GM23338 (cell line): ENCODE results near the gene TOX2. TPM values are rescaled to one million over a fixed set of nuclear protein-coding genes. Genes with fewer than 3 reads are reported as not detected.

Experiments
- ATAC-seq: fragments of 200-7000 bp; cut with Tn5 transposase; 3 replicates; pipeline ENCODE4 v1.9.1; 2020
- DNase-seq: peaks from one replicate; pipeline ENCODE4 v3.0.0-alpha.2; 2015; ENCODE audit warnings: low spot score
- H2AFZ ChIP-seq: fragments of 200-600 bp; sonication (generic); 2 replicates; pipeline ENCODE4 v1.8.0; 2016; ENCODE audit warnings: antibody characterized with exemption, mild to moderate bottlenecking, moderate library complexity
- H3F3A ChIP-seq: fragments of 200-600 bp; sonication (generic); replicated peaks from 2 replicates; pipeline ENCODE4 v1.8.0; 2017; ENCODE audit warnings: antibody characterized with exemption, mixed run types, low read depth
- H3K27ac ChIP-seq: fragments of 200-600 bp; sonication (generic); 2 replicates; pipeline ENCODE4 v1.6.1; 2016; ENCODE audit warnings: low read depth
- H3K27me3 ChIP-seq: fragments of 200-600 bp; sonication (generic); 2 replicates; pipeline ENCODE4 v1.8.0; 2016; ENCODE audit warnings: mild to moderate bottlenecking, mixed run types, moderate library complexity; ENCODE audit not compliant: insufficient read depth
- H3K36me3 ChIP-seq: fragments of 200-600 bp; sonication (generic); 2 replicates; pipeline ENCODE4 v1.8.0; 2016; ENCODE audit warnings: mild to moderate bottlenecking; ENCODE audit not compliant: insufficient read depth
- H3K4me1 ChIP-seq: fragments of 200-600 bp; sonication (generic); 2 replicates; pipeline ENCODE4 v1.8.0; 2016; ENCODE audit warnings: mild to moderate bottlenecking, moderate library complexity; ENCODE audit not compliant: insufficient read depth
- H3K4me2 ChIP-seq: fragments of 200-600 bp; sonication (generic); 2 replicates; pipeline ENCODE4 v1.7.1; 2017; ENCODE audit warnings: mixed run types
- H3K4me3 ChIP-seq: fragments of 200-600 bp; sonication (generic); 2 replicates; pipeline ENCODE4 v1.6.1; 2016; ENCODE audit warnings: mixed run types
- H3K79me2 ChIP-seq: fragments of 200-600 bp; sonication (generic); replicated peaks from 2 replicates; pipeline ENCODE4 v1.8.0; 2017; ENCODE audit warnings: mild to moderate bottlenecking; ENCODE audit not compliant: insufficient read depth
- H3K9me2 ChIP-seq: fragments of 200-600 bp; sonication (generic); 2 replicates; pipeline ENCODE4 v1.8.0; 2017; ENCODE audit not compliant: insufficient read depth
- H4K20me1 ChIP-seq: fragments of 200-600 bp; sonication (generic); replicated peaks from 2 replicates; pipeline ENCODE4 v1.8.0; 2017; ENCODE audit warnings: mild to moderate bottlenecking; ENCODE audit not compliant: insufficient read depth
- H3K27ac Mint-ChIP-seq: 2 replicates; pipeline ENCODE4 v1.8.0; 2020; ENCODE audit warnings: inconsistent platforms, mild to moderate bottlenecking, moderate library complexity, mixed read lengths
- H3K27me3 Mint-ChIP-seq: 3 replicates; pipeline ENCODE4 v1.8.0; 2022; ENCODE audit warnings: low read depth, mild to moderate bottlenecking, moderate library complexity, mixed read lengths, inconsistent platforms; ENCODE audit not compliant: insufficient read depth, poor library complexity
- H3K36me3 Mint-ChIP-seq: 3 replicates; pipeline ENCODE4 v1.8.0; 2021; ENCODE audit warnings: low read depth, mild to moderate bottlenecking, inconsistent platforms, moderate library complexity, mixed read lengths
- H3K4me1 Mint-ChIP-seq: 3 replicates; pipeline ENCODE4 v1.8.0; 2020; ENCODE audit warnings: mild to moderate bottlenecking, inconsistent platforms, mixed read lengths
- H3K4me3 Mint-ChIP-seq: 3 replicates; pipeline ENCODE4 v1.8.0; 2021; ENCODE audit warnings: moderate library complexity, mild to moderate bottlenecking, inconsistent platforms, mixed read lengths
- H3K9me3 Mint-ChIP-seq: 3 replicates; pipeline ENCODE4 v1.8.0; 2020; ENCODE audit warnings: moderate library complexity, mild to moderate bottlenecking, inconsistent platforms, mixed read lengths
- CREB1 ChIP-seq: fragments of 250-450 bp; sonication (Bioruptor Pico); IDR thresholded peaks from 2 replicates; pipeline ENCODE4 v1.5.0; 2020; ENCODE audit warnings: low read depth, mild to moderate bottlenecking, moderate library complexity
- EZH2phosphoT487 ChIP-seq: fragments of 200-600 bp; sonication (generic); IDR thresholded peaks from one replicate; pipeline ENCODE4 v1.8.1; 2018; ENCODE audit warnings: antibody characterized with exemption; ENCODE audit not compliant: unreplicated experiment
- NANOG ChIP-seq: IDR thresholded peaks from 2 replicates; pipeline ENCODE4 v1.6.1; 2016; ENCODE audit warnings: antibody characterized with exemption, borderline replicate concordance
- POLR2AphosphoS5 ChIP-seq: IDR thresholded peaks from 2 replicates; pipeline ENCODE4 v1.6.1; 2016; ENCODE audit warnings: antibody characterized with exemption, low read depth
- STAT1 ChIP-seq: IDR thresholded peaks from one replicate; pipeline ENCODE4 v1.6.1; 2016; ENCODE audit warnings: antibody characterized with exemption; ENCODE audit not compliant: unreplicated experiment
- ZNF114 ChIP-seq: fragments of 250-450 bp; sonication (Bioruptor Pico); IDR thresholded peaks from 2 replicates; pipeline ENCODE4 v1.5.0; 2020; ENCODE audit warnings: mild to moderate bottlenecking, moderate library complexity
- polyA plus RNA-seq: library from polyadenylated mRNA; unstranded; fragments of >200 nt; fragmentation: Nextera tagmentation; extraction: Ambion mirVana; gene quantifications from 2 replicates; pipeline ENCODE4 v1.2.1, GENCODE V29; 2016
- total RNA-seq: library from RNA; depleted of rRNA; stranded (reverse); fragments of >200 nt; shearing (Covaris generic); gene quantifications from 2 replicates; pipeline ENCODE4 v1.2.3, GENCODE V29; 2014
- TF ChIP-seq, protein P1 (sequence below), 2 experiments: fragments of 200-600 bp in 1 of 2; sonication (generic) in 1 of 2; conservative IDR thresholded peaks; 2 replicates each; pipeline versions ENCODE4 v1.5.1 to v1.6.1; 2016 to 2017; ENCODE audit warnings: antibody characterized with exemption in 2 of 2, low read depth in 2 of 2, mild to moderate bottlenecking in 2 of 2, moderate library complexity in 1 of 2
- TF ChIP-seq, protein P2 (sequence below): IDR thresholded peaks from one replicate; pipeline ENCODE4 v1.6.1; 2018; ENCODE audit warnings: antibody characterized with exemption; ENCODE audit not compliant: unreplicated experiment

The TOX2 gene
- total and polyA plus RNA-seq, 2 experiments from 2014 or later, result 1.4 to 1.5 TPM

- H3K9me2 ChIP-seq, result no peaks in the 10 kb centered on the region
- no peak overlapping the region for H3K4me2 ChIP-seq
- no peak for DNase-seq
- no peaks in the 10 kb centered on the region for H3K4me1 ChIP-seq
- no peaks in the 10 kb centered on the region for H4K20me1 ChIP-seq
- no peaks in the 10 kb centered on the region for H3F3A ChIP-seq
- Mint-ChIP-seq H3K4me3 (no peak overlapping the region), H3K36me3 (no peaks in the 10 kb centered on the region), H3K4me1 (no peaks in the 10 kb centered on the region), H3K27ac (no peak overlapping the region), H3K27me3 (peaks cover 2% of the 10 kb centered on the region), H3K9me3 (no peaks in the 10 kb centered on the region)
- no peaks in the 10 kb centered on the region for H3K36me3 ChIP-seq
- no peak overlapping the region for H2AFZ ChIP-seq
- no peaks in the 10 kb centered on the region for H3K79me2 ChIP-seq
- no peak overlapping the region for H3K27ac ChIP-seq
- TF ChIP-seq POLR2AphosphoS5 (no peak), STAT1 (no peak), EZH2phosphoT487 (no peak)
- TF ChIP-seq, protein P1, sequence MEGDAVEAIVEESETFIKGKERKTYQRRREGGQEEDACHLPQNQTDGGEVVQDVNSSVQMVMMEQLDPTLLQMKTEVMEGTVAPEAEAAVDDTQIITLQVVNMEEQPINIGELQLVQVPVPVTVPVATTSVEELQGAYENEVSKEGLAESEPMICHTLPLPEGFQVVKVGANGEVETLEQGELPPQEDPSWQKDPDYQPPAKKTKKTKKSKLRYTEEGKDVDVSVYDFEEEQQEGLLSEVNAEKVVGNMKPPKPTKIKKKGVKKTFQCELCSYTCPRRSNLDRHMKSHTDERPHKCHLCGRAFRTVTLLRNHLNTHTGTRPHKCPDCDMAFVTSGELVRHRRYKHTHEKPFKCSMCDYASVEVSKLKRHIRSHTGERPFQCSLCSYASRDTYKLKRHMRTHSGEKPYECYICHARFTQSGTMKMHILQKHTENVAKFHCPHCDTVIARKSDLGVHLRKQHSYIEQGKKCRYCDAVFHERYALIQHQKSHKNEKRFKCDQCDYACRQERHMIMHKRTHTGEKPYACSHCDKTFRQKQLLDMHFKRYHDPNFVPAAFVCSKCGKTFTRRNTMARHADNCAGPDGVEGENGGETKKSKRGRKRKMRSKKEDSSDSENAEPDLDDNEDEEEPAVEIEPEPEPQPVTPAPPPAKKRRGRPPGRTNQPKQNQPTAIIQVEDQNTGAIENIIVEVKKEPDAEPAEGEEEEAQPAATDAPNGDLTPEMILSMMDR (conservative IDR thresholded peaks at IDR 0.05; ENCODE audit: low read depth in 2 of 2), result no peak
- ATAC-seq, result no peak
- no peak overlapping the region for H3K4me3 ChIP-seq
- H3K27me3 ChIP-seq, result no peaks in the 10 kb centered on the region
Measured at GRCh38 chr20:44010162-44010704, 95.6 kb downstream of the TOX2 start.

DNA sequence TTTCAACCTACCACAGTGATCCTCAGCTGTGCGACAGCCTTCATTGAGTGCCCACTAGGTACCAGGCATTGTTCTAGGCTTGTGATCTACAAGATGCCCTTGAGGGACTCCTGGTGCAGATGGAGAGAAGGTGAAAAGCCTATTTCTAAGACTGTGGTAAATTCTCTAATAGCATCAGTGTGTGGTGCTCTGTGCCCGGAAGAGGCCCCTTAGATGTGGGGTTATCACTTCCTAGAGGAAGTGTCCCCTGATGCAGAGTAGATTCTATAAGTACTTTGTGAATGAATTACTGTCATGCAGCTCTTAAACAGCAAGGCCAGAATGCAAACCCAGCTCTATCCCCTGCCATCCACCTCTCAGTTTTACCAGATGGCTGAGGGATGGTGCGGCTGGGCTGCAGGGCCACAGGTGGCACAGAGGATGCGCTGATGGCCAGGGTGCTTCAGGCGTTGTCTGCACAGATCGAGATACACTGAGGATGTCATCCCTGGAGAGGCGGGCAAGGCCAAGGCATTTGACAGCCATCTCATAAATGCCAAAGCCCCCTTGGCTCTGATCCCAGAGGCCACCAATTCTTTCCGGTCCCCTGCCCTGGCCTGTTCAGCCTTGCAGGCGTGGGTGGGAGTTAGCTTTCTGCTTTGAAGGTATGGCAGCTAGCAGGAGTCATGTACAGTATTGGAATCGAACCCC lies 96.7 kb downstream of the TOX2 start:
- no peak for ATAC-seq

More for the DNA sequence above, 96.7 kb downstream of the TOX2 start:
- H3K4me1 Mint-ChIP-seq, result no peaks in the 10 kb centered on the region
- Histone ChIP-seq H3K4me2 (no peak overlapping the region), H3K4me3 (no peak overlapping the region), H3K4me1 (no peaks in the 10 kb centered on the region), H3F3A (no peaks in the 10 kb centered on the region), H3K79me2 (no peaks in the 10 kb centered on the region), H3K9me2 (no peaks in the 10 kb centered on the region), H3K36me3 (no peaks in the 10 kb centered on the region), H3K27ac (no peak overlapping the region), H2AFZ (no peak overlapping the region), H4K20me1 (no peaks in the 10 kb centered on the region), H3K27me3 (no peaks in the 10 kb centered on the region)
- H3K4me3 Mint-ChIP-seq, result no peak overlapping the region
- H3K36me3 Mint-ChIP-seq, result no peaks in the 10 kb centered on the region
- TF ChIP-seq CREB1 (CRISPR knock-in tag), result no peak
- no peak for TF ChIP-seq NANOG
- no peak for TF ChIP-seq ZNF114 (CRISPR knock-in tag)
- TF ChIP-seq STAT1, result no peak
- TF ChIP-seq, protein P2, sequence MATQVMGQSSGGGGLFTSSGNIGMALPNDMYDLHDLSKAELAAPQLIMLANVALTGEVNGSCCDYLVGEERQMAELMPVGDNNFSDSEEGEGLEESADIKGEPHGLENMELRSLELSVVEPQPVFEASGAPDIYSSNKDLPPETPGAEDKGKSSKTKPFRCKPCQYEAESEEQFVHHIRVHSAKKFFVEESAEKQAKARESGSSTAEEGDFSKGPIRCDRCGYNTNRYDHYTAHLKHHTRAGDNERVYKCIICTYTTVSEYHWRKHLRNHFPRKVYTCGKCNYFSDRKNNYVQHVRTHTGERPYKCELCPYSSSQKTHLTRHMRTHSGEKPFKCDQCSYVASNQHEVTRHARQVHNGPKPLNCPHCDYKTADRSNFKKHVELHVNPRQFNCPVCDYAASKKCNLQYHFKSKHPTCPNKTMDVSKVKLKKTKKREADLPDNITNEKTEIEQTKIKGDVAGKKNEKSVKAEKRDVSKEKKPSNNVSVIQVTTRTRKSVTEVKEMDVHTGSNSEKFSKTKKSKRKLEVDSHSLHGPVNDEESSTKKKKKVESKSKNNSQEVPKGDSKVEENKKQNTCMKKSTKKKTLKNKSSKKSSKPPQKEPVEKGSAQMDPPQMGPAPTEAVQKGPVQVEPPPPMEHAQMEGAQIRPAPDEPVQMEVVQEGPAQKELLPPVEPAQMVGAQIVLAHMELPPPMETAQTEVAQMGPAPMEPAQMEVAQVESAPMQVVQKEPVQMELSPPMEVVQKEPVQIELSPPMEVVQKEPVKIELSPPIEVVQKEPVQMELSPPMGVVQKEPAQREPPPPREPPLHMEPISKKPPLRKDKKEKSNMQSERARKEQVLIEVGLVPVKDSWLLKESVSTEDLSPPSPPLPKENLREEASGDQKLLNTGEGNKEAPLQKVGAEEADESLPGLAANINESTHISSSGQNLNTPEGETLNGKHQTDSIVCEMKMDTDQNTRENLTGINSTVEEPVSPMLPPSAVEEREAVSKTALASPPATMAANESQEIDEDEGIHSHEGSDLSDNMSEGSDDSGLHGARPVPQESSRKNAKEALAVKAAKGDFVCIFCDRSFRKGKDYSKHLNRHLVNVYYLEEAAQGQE, result no peak
- TF ChIP-seq POLR2AphosphoS5, result no peak
- DNase-seq, result no peak
- no peak overlapping the region for H3K27ac Mint-ChIP-seq
- H3K27me3 Mint-ChIP-seq, result peaks cover 2% of the 10 kb centered on the region
- H3K9me3 Mint-ChIP-seq, result no peaks in the 10 kb centered on the region
